Measurements from ENCODE around the gene POLR2J. TPM values are rescaled to one million over a fixed set of nuclear protein-coding genes. Genes with fewer than 3 reads are reported as not detected.
A peak's percentile ranks its signal among the peaks of the same experiment; 100 is the strongest.
"Not testable (repeated sequence)": the region's sequence is repeated elsewhere in the genome, so short reads cannot be mapped to it uniquely, and the experiment has no call there.

The POLR2J gene
- total and polyA plus RNA-seq, 5 donors, result 51.0 to 176 (median 62.3) TPM

DNA sequence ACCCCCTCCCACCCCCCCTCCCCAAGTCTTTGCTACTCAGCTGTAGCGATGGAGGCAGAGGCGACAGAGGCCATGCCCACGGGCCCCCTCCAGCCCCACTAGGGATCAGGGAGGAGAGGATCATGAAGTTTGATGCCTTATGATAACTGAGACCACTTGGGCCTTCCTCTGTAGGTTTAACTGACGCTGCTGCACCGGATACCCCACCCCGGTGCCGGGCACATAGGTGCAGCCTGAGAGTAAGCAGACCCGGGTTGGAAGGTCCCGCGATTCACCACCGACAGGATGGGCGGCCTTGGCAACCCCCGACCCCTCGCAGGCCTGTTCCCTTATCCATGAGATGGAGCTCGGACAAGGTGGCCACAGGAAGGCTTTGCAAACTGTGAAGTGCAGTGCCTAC is 15.3 kb upstream of the POLR2J start:
- H3K27ac ChIP-seq (ENCODE audit: low read length); H3K27me3 ChIP-seq (ENCODE audit: control insufficient read depth, insufficient read depth); H3K4me3 ChIP-seq (ENCODE audit: low read length); H3K4me1 ChIP-seq (ENCODE audit: control insufficient read depth, insufficient read depth, low read length); intact Hi-C loops (cut with DNase I); H3K9me3 ChIP-seq (ENCODE audit: control insufficient read depth, low read length): not testable (repeated sequence)
- peak in 1 of 2 donors; percentile 1 for ATAC-seq
- DNase-seq, result peak in 2 of 3 donors; percentile 35 to 60
- 43% methylated on average over 8 of the region's 15 CpGs for WGBS

GRCh38 chr7:102493220-102493935 is 14.7 kb upstream of the POLR2J start:
- H3K9me3 ChIP-seq (ENCODE audit: control insufficient read depth, low read length); H3K27me3 ChIP-seq (ENCODE audit: control insufficient read depth, insufficient read depth); H3K4me1 ChIP-seq (ENCODE audit: control insufficient read depth, insufficient read depth, low read length); H3K4me3 ChIP-seq (ENCODE audit: low read length); intact Hi-C loops (cut with DNase I); H3K27ac ChIP-seq (ENCODE audit: low read length): not testable (repeated sequence)
- WGBS, result no CpG with 5 or more reads among the region's 33 CpGs
- ATAC-seq (peak; percentile 77 to 81), DNase-seq (peak in 1 of 3 donors; percentile 48)

DNA sequence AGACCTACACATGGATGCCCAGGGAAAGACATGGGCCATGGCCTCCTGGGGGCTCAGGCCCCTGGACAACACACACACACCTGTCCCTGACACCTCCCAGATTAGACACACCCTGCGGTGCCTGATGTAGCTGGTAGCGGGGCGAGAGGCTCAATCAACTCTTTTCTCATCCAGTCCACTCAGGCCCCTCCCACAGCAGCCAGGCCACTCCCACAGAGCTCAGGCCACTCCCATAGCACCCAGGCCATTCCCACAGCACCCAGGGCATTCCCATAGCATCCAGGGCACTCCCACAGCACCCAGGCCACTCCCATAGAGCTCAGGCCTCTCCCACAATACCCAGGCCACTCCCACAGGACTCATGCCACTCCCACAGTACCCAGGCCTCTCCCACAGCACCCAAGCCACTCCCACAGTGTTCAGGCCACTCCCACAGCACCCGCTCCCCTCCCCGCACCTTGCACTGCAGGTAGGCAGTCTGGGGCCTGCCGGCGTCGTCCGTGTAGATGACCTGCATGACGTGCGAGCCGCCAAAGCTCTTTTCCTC is 11.9 kb upstream of the POLR2J start:
- DNase-seq (peak; percentile 50 to 82 (median 79)), ATAC-seq (peak; percentile 48 to 75)
- WGBS, result 80% methylated on average over 3 of the region's 12 CpGs
- H3K4me1 ChIP-seq (ENCODE audit: control insufficient read depth, insufficient read depth, low read length); H3K27me3 ChIP-seq (ENCODE audit: control insufficient read depth, insufficient read depth); H3K27ac ChIP-seq (ENCODE audit: low read length); H3K9me3 ChIP-seq (ENCODE audit: control insufficient read depth, low read length); H3K4me3 ChIP-seq (ENCODE audit: low read length); intact Hi-C loops (cut with DNase I): not testable (repeated sequence)

- H3K4me1 ChIP-seq (ENCODE audit: control insufficient read depth, insufficient read depth, low read length); H3K27ac ChIP-seq (ENCODE audit: low read length); DNase-seq; H3K4me3 ChIP-seq (ENCODE audit: low read length); H3K27me3 ChIP-seq (ENCODE audit: control insufficient read depth, insufficient read depth); H3K9me3 ChIP-seq (ENCODE audit: control insufficient read depth, low read length); intact Hi-C loops (cut with DNase I): not testable (repeated sequence)
- peak in 1 of 2 donors; percentile 38 for ATAC-seq
- no CpG with 5 or more reads among the region's 5 CpGs for WGBS
Measured at GRCh38 chr7:102484317-102484716, 5.6 kb upstream of the POLR2J start.

GRCh38 chr7:102481962-102482361 is 3.2 kb upstream of the POLR2J start:
- intact Hi-C loops (cut with DNase I); H3K4me3 ChIP-seq (ENCODE audit: low read length); H3K27ac ChIP-seq (ENCODE audit: low read length); ATAC-seq; H3K9me3 ChIP-seq (ENCODE audit: control insufficient read depth, low read length); H3K4me1 ChIP-seq (ENCODE audit: control insufficient read depth, insufficient read depth, low read length); H3K27me3 ChIP-seq (ENCODE audit: control insufficient read depth, insufficient read depth): not testable (repeated sequence)
- WGBS, result no CpG with 5 or more reads among the region's 10 CpGs
- peak in 1 of 3 donors; percentile 37 for DNase-seq

DNA sequence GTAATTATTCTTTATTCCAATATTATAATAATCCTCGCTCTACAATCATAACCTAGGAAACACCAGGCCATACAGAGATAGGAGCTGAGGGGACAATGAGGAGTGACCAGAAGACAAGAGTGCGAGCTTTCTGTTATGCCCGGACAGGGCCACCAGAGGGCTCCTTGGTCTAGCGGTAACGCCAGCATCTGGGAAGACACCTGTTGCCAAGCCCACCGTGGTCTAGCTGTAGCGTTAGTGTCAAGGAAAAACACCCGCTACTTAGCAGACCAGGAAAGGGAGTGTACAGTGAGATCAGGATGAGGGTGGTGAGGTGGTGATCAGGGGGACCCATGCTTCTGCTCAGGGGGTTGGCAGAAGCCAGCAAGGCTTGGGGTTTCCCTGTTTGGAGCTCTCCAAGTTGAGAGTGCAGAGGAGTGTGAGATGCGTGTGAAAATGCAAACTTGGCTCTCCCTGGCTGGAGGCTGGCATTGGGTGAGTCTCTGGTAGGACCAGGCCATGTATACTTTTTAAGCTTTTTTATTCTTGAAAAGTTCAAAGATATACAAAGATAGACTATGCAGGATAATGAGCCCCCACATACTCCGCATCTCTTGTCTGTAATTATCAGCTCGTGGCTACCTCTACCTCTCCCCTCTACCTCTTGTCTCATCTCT is 1.4 kb upstream of the POLR2J start:
- ATAC-seq, result not testable (repeated sequence)

DNA sequence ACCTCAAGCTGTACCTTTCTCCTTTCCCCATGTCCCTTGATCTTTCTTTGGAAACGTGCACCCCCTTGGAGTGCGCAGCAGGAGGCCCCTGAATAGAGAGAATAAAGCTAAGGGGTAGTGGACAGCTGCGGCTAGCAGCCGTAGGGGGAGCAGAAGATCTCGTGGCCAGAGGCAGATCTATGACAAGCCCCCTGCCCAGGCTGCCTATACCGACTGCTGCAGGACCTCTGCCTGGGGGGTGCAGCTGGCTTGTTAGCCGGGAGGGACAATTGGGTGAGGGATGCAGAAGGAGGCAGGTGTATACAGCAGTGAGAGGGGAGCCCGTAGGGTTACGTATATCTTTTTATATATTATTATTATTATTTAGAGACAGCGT is 475 bp upstream of the POLR2J start:
- DNase-seq, result peak in 1 of 3 donors; percentile 8
- H3K27ac ChIP-seq (ENCODE audit: low read length); H3K27me3 ChIP-seq (ENCODE audit: control insufficient read depth, insufficient read depth); H3K4me3 ChIP-seq (ENCODE audit: low read length); H3K4me1 ChIP-seq (ENCODE audit: control insufficient read depth, insufficient read depth, low read length); intact Hi-C loops (cut with DNase I); H3K9me3 ChIP-seq (ENCODE audit: control insufficient read depth, low read length): not testable (repeated sequence)
- peak in 1 of 2 donors; percentile 51 for ATAC-seq
- 5% methylated on average over 2 of the region's 10 CpGs for WGBS

More for the DNA sequence above, 1.4 kb upstream of the POLR2J start:
- H3K4me3 ChIP-seq (ENCODE audit: low read length); H3K9me3 ChIP-seq (ENCODE audit: control insufficient read depth, low read length); H3K4me1 ChIP-seq (ENCODE audit: control insufficient read depth, insufficient read depth, low read length); H3K27ac ChIP-seq (ENCODE audit: low read length); intact Hi-C loops (cut with DNase I); H3K27me3 ChIP-seq (ENCODE audit: control insufficient read depth, insufficient read depth): not testable (repeated sequence)
- 5% methylated on average over 6 of the region's 11 CpGs for WGBS
- DNase-seq, result peak; percentile 40 to 75 (median 75)

DNA sequence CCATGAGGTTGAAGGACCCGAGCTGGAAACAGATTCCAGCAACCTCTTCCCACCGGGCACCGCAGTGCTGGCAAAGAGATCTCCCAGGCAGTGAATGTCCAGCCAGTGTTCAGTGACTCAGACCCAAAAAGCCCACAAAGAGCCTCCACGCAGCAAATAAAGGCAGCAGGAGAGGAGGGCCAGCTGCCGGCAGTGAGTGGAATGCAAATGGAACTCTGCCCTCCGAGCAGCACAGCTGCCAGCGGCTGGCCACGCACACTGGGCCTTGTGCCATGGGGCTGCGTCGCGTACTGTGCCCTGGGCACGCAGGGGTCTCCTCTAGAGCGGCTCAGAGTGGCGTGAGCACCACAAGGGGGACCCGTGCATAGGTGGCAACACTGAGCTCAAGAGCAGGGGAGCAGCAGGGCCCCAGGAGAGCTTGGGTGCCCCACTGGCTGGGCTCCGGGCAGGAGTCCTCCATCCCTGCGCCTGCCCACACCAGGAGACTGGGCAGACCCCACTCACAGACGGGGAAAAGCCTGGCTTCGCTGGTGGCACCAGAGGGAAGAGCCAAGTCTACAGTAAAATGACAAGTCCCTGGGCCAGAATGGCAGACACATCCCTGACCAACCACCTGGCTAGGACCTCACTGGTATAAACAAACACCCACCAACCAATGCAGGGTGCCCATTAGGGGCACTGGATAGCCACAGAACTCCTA is 3.8 kb downstream of the POLR2J start:
- H3K4me1 ChIP-seq (ENCODE audit: control insufficient read depth, insufficient read depth, low read length); H3K4me3 ChIP-seq (ENCODE audit: low read length); ATAC-seq; intact Hi-C loops (cut with DNase I); H3K9me3 ChIP-seq (ENCODE audit: control insufficient read depth, low read length); H3K27me3 ChIP-seq (ENCODE audit: control insufficient read depth, insufficient read depth); H3K27ac ChIP-seq (ENCODE audit: low read length): not testable (repeated sequence)
- peak; percentile 4 to 36 (median 20) for DNase-seq
- WGBS, result 77% methylated on average over 11 of the region's 19 CpGs

GRCh38 chr7:102474116-102474515 is 4.6 kb downstream of the POLR2J start:
- H3K27ac ChIP-seq (ENCODE audit: low read length); ATAC-seq; H3K27me3 ChIP-seq (ENCODE audit: control insufficient read depth, insufficient read depth); H3K9me3 ChIP-seq (ENCODE audit: control insufficient read depth, low read length); intact Hi-C loops (cut with DNase I); H3K4me3 ChIP-seq (ENCODE audit: low read length); H3K4me1 ChIP-seq (ENCODE audit: control insufficient read depth, insufficient read depth, low read length): not testable (repeated sequence)
- WGBS, result 83% methylated on average over 9 of the region's 14 CpGs
- peak; percentile 1 to 22 (median 7) for DNase-seq

- ATAC-seq (no peak), DNase-seq (peak; percentile 13 to 58 (median 50))
- 79% methylated on average over 23 of the region's 23 CpGs for WGBS
- Histone ChIP-seq H3K4me1 (ENCODE audit: control insufficient read depth, insufficient read depth, low read length) (no peaks in the 10 kb centered on the region), H3K27me3 (ENCODE audit: control insufficient read depth, insufficient read depth) (no peaks in the 10 kb centered on the region), H3K27ac (ENCODE audit: low read length) (no peak overlapping the region), H3K9me3 (ENCODE audit: control insufficient read depth, low read length) (no peaks in the 10 kb centered on the region), H3K4me3 (ENCODE audit: low read length) (no peak overlapping the region)
- intact Hi-C loops (cut with DNase I), result no loop called here
Measured at GRCh38 chr7:102473271-102473991, 5.3 kb downstream of the POLR2J start.

All from right cardiac atrium (tissue), 5 donors.